Endothelial cell of umbilical vein (primary cell): ENCODE measurements around the gene PLCB4. TPM values are rescaled to one million over a fixed set of nuclear protein-coding genes. Genes with fewer than 3 reads are reported as not detected.

Experiments
- BruUV-seq: library from RNA; stranded (reverse); fragments of 400-500 nt; replicated peaks from 2 replicates; lab custom pipeline; 2021; lab: Mats Ljungman, UMichigan
- CTCF ChIA-PET: fragments of 300-600, 350-600 bp; sonication (Branson Sonifier 250); formaldehyde crosslinking; loops from one replicate; lab custom pipeline; 2021; ENCODE audit warnings: antibody characterized with exemption, inconsistent platforms; lab: Charles Lee
- POLR2A ChIA-PET: fragments of 300-600, 350-600 bp; sonication (Branson Sonifier 250); formaldehyde crosslinking; loops from one replicate; lab custom pipeline; 2021; ENCODE audit warnings: antibody characterized with exemption, inconsistent platforms; lab: Charles Lee
- DNase-seq: peaks from one replicate; pipeline ENCODE4 v3.0.0-alpha.2; 2011; ENCODE audit warnings: low read depth, low spot score
- FAIRE-seq: peaks from 2 replicates; lab custom pipeline; 2011; peaks lifted over from hg19 to GRCh38; lab: Jason Lieb, UNC
- H2AFZ ChIP-seq: 2 replicates; pipeline ENCODE4 v1.6.0; 2012; ENCODE audit warnings: low read depth, low read length, control low read depth, inconsistent platforms
- H3K27ac ChIP-seq: 2 replicates; pipeline ENCODE4 v1.5.1; 2011; ENCODE audit warnings: low read depth, mild to moderate bottlenecking, control low read depth, low read length, moderate library complexity; ENCODE audit not compliant: insufficient read depth
- H3K27me3 ChIP-seq, 2 experiments: 2 replicates each; pipeline versions ENCODE4 v1.6.0 to v1.6.1; 2011; ENCODE audit warnings: low read length in 2 of 2, mixed read lengths in 1 of 2; ENCODE audit not compliant: control insufficient read depth in 2 of 2, insufficient read depth in 2 of 2
- H3K36me3 ChIP-seq, 2 experiments: 2 replicates in 1 of 2; 3 replicates in 1 of 2; pipeline ENCODE4 v1.5.1; 2011; ENCODE audit warnings: low read length in 2 of 2, mild to moderate bottlenecking in 1 of 2, moderate library complexity in 1 of 2; ENCODE audit not compliant: control insufficient read depth in 2 of 2, insufficient read depth in 2 of 2; ENCODE audit errors: extremely low read depth in 1 of 2
- H3K4me1 ChIP-seq: 3 replicates; pipeline ENCODE4 v1.5.1; 2011; ENCODE audit warnings: mild to moderate bottlenecking, low read length; ENCODE audit not compliant: control insufficient read depth, insufficient read depth; ENCODE audit errors: extremely low read depth
- H3K4me2 ChIP-seq: 2 replicates; pipeline ENCODE4 v1.6.1; 2011; ENCODE audit warnings: low read length, control low read depth, mixed read lengths; ENCODE audit not compliant: insufficient read depth
- H3K4me3 ChIP-seq, 3 experiments: fragments of 200-600 bp in 1 of 3; sonication (generic), shearing (Covaris generic) in 1 of 3; replicated peaks in 1 of 3; 2 replicates each; pipeline ENCODE4 v1.5.1; 2011 to 2016; ENCODE audit warnings: control low read depth in 3 of 3, low read length in 3 of 3, mild to moderate bottlenecking in 2 of 3, inconsistent platforms in 1 of 3, low read depth in 1 of 3, moderate library complexity in 1 of 3; ENCODE audit not compliant: insufficient read depth in 1 of 3
- H3K79me2 ChIP-seq: 2 replicates; pipeline ENCODE4 v1.6.0; 2012; ENCODE audit warnings: low read length, inconsistent platforms; ENCODE audit not compliant: control insufficient read depth, insufficient read depth
- H3K9ac ChIP-seq: replicated peaks from 2 replicates; pipeline ENCODE3; 2011; ENCODE audit warnings: low read length, control low read depth; ENCODE audit not compliant: insufficient read depth; ENCODE audit errors: extremely low read depth
- H3K9me1 ChIP-seq: replicated peaks from 3 replicates; pipeline ENCODE4 v1.6.0; 2011; ENCODE audit warnings: mild to moderate bottlenecking, low read length; ENCODE audit not compliant: control insufficient read depth, insufficient read depth; ENCODE audit errors: extremely low read depth
- H3K9me3 ChIP-seq: replicated peaks from 2 replicates; pipeline ENCODE4 v1.5.1; 2012; ENCODE audit warnings: low read length, inconsistent platforms; ENCODE audit not compliant: control insufficient read depth, insufficient read depth
- H4K20me1 ChIP-seq: replicated peaks from 2 replicates; pipeline ENCODE3; 2011; ENCODE audit warnings: mild to moderate bottlenecking, low read length; ENCODE audit not compliant: control insufficient read depth, insufficient read depth; ENCODE audit errors: extremely low read depth
- CTCF ChIP-seq, 2 donors: IDR thresholded peaks; 1 replicate in 1 of 2; 2 replicates in 1 of 2; pipeline ENCODE4 v1.5.1; 2011; ENCODE audit warnings: low read length in 2 of 2, mild to moderate bottlenecking in 2 of 2, moderate library complexity in 2 of 2, control low read depth in 1 of 2, inconsistent platforms in 1 of 2, low read depth in 1 of 2; ENCODE audit not compliant: insufficient read depth in 1 of 2; ENCODE audit errors: extremely low read depth in 1 of 2
- EZH2 ChIP-seq: IDR thresholded peaks from 2 replicates; pipeline ENCODE4 v1.6.1; 2012; ENCODE audit warnings: borderline replicate concordance, low read depth, mild to moderate bottlenecking, moderate library complexity, low read length, inconsistent platforms; ENCODE audit not compliant: severe bottlenecking
- FOS ChIP-seq: IDR thresholded peaks from 2 replicates; pipeline ENCODE4 v1.6.1; 2011; ENCODE audit warnings: mild to moderate bottlenecking, low read length, moderate library complexity, borderline replicate concordance; ENCODE audit not compliant: insufficient read depth
- GATA2 ChIP-seq: IDR thresholded peaks from 2 replicates; pipeline ENCODE4 v1.7.0; 2011; ENCODE audit warnings: low read depth, mild to moderate bottlenecking, moderate library complexity, mixed read lengths, low read length; ENCODE audit not compliant: insufficient read length, insufficient read depth
- JUN ChIP-seq: IDR thresholded peaks from 2 replicates; pipeline ENCODE4 v1.6.1; 2011; ENCODE audit warnings: borderline replicate concordance, low read depth; ENCODE audit not compliant: insufficient read length, insufficient read depth
- MAX ChIP-seq: IDR thresholded peaks from 2 replicates; pipeline ENCODE4 v1.6.1; 2011; ENCODE audit not compliant: insufficient read depth, insufficient read length
- MYC ChIP-seq: IDR thresholded peaks from one replicate; pipeline ENCODE4 v1.6.1; 2011; ENCODE audit warnings: mild to moderate bottlenecking, low read depth, low read length
- POLR2A ChIP-seq: IDR thresholded peaks from 2 replicates; pipeline ENCODE4 v1.6.1; 2012; ENCODE audit warnings: low read depth, mild to moderate bottlenecking, control low read depth, low read length
- POLR2AphosphoS5 ChIP-seq: IDR thresholded peaks from 2 replicates; pipeline ENCODE4 v1.6.1; 2012; ENCODE audit warnings: low read depth, mild to moderate bottlenecking, control low read depth, low read length, moderate library complexity; ENCODE audit not compliant: insufficient read depth
- dilution Hi-C: fragments of 300-500 bp; cut with MboI; formaldehyde crosslinking; loops from one replicate; pipeline ENCODE4 v1.15.0; 2019; ENCODE audit warnings: low sequenced_read_pairs; ENCODE audit not compliant: extremely low pct_ligation_motif_present
- intact Hi-C: fragments of 100-400 bp; cut with micrococcal nuclease; formaldehyde crosslinking; loops from one replicate; pipeline ENCODE4 v1.10.0; 2022
- polyA plus RNA-seq, 4 experiments: library from polyadenylated mRNA; depleted of rRNA in 3 of 4; stranded (reverse) in 3 of 4; unstranded in 1 of 4; fragments of >200 nt; gene quantifications; 2 replicates each; pipeline versions ENCODE4 v1.2.1 to v1.2.3, GENCODE V29; 2011 to 2012; ENCODE audit warnings: missing spikeins in 1 of 4
- total RNA-seq: library from RNA; stranded (reverse); gene quantifications from 2 replicates; pipeline ENCODE4 v1.2.3, GENCODE V29; 2021

The PLCB4 gene
- total and polyA plus RNA-seq, 2 donors (not counting 3 experiments of a cell fraction or from before 2014, with no cell fraction given), result 0.37 to 1.7 TPM

GRCh38 chr20:9475456-9475855 lies 406.6 kb downstream of the PLCB4 start:
- Histone ChIP-seq H3K36me3 (no peaks in the 10 kb centered on the region), H4K20me1 (no peaks in the 10 kb centered on the region), H3K9me3 (no peaks in the 10 kb centered on the region), H3K27me3 (no peaks in the 10 kb centered on the region), H3K4me3 (no peak overlapping the region), H3K9me1 (no peaks in the 10 kb centered on the region), H3K27ac (no peak overlapping the region), H3K4me1 (no peaks in the 10 kb centered on the region), H2AFZ (no peak overlapping the region), H3K4me2 (no peak overlapping the region), H3K79me2 (no peaks in the 10 kb centered on the region), H3K9ac (no peak overlapping the region)
- no TSS peak for BruUV-seq
- dilution Hi-C loops, result no loop called here
- ChIA-PET CTCF (interaction anchor here (1.5 to 1.9 kb wide), 2 partner anchors 67 to 141 kb away, joined by 3 to 8 read pairs; no protein-coding TSS in a partner anchor), POLR2A (no interaction called here)
- no peak for DNase-seq
- FAIRE-seq, result no peak
- no peak for TF ChIP-seq CTCF (IDR thresholded peaks at IDR 0.05; ENCODE audit: extremely low read depth in 1 of 2, insufficient read depth in 1 of 2, low read depth in 1 of 2, low read length in 2 of 2)
- no peak for TF ChIP-seq FOS
- TF ChIP-seq POLR2AphosphoS5, result no peak
- no peak for TF ChIP-seq EZH2
- no peak for TF ChIP-seq GATA2
- TF ChIP-seq MYC, result no peak
- no peak for TF ChIP-seq POLR2A
- no peak for TF ChIP-seq MAX
- no peak for TF ChIP-seq JUN
- intact Hi-C loops, result no loop called here
